ENCODE measurements around the gene MAP4K2. TPM values are rescaled to one million over a fixed set of nuclear protein-coding genes. Genes with fewer than 3 reads are reported as not detected.

MAP4K2 gene
- total and polyA plus RNA-seq, 9 of the 15 experiments (the other 6 are each of a cell fraction or from before 2014, with no cell fraction given): 0.13 to 14.5 (median 7.3) TPM

DNA sequence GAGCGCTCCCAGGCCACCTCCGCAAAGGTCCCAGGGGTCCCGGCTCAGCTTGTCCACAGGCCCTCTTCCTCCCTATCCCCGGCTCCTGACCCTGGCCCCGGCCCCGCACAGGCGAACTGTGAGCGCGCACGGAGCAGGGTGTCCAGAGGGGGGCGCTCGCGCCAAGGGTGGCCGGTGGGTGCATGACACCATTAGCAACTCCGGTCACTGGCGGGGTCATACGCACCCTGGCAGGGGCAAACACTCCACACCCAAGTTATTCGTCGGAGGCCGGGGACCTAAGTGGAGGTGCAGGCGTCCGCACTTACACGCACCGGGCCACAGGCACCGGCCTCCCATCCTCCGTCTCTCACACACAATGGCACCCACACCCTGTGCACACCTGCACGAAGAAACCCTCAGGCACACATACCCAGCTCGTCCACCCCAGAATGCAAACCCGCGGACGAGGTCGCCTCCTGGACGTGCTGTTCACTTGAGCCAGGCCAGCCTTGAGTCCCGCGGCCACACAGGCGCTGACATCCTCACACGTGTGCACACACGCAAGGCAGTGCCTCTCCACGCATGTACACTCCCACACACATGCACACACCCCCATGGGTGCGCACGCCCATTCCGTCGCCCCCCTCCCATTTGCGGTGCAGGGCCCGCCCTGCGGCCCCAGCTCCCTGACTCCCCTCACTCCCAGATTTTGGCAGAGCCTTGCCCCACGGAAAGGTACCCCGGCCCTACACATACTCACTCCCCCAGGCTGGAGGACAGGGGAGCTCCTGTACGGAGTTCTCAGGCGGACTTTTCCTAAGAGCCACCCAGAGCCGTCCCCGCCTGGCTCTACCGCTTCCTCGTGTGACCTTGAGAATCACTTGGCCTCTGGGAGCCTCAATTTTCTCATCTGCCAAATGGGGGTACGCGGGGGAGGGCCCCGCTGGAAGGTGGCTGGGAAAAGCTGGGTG, 59.1 kb downstream of the MAP4K2 start, which contains the start of gene RASGRP2 (continued):
- TF ChIP-seq, protein P1, sequence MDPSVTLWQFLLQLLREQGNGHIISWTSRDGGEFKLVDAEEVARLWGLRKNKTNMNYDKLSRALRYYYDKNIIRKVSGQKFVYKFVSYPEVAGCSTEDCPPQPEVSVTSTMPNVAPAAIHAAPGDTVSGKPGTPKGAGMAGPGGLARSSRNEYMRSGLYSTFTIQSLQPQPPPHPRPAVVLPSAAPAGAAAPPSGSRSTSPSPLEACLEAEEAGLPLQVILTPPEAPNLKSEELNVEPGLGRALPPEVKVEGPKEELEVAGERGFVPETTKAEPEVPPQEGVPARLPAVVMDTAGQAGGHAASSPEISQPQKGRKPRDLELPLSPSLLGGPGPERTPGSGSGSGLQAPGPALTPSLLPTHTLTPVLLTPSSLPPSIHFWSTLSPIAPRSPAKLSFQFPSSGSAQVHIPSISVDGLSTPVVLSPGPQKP (CRISPR knock-in tag; IDR thresholded peaks at IDR 0.05): no peak
- TF ChIP-seq CBX3 (IDR thresholded peaks at IDR 0.05; ENCODE audit: borderline replicate concordance in 1 of 2, low read length in 2 of 2) (0 out of 3 replicates have a peak, but pooled peaks of 1 of the 2 experiments have one; percentile 25), BHLHE40 (IDR thresholded peaks at IDR 0.05; ENCODE audit: low read length) (peak; percentile 37; the same call in 1 of the 2 replicates), ZNF133 (CRISPR knock-in tag; IDR thresholded peaks at IDR 0.05) (no peak), RCOR1 (IDR thresholded peaks at IDR 0.05; ENCODE audit: borderline replicate concordance in 1 of 2, low read depth in 2 of 2, low read length in 2 of 2) (peak in 1 of 2 experiments; percentile 87; a peak in 2 of 4 replicates), NRF1 (conservative IDR thresholded peaks at IDR 0.05 in 1 of 2, IDR thresholded peaks at IDR 0.05 in 1 of 2) (peak; percentile 51 to 66), FOXK1 (CRISPR knock-in tag; IDR thresholded peaks at IDR 0.05; ENCODE audit: borderline replicate concordance) (no peak), HDAC2 (IDR thresholded peaks at IDR 0.05) (peak; percentile 84), RHOXF2B (CRISPR knock-in tag; conservative IDR thresholded peaks at IDR 0.05) (no peak), ZNF408 (CRISPR knock-in tag; IDR thresholded peaks at IDR 0.05; ENCODE audit: low read depth) (no peak), ZC3H11A (IDR thresholded peaks at IDR 0.05; ENCODE audit: low read depth, low read length) (no peak), ELF2 (CRISPR knock-in tag; IDR thresholded peaks at IDR 0.05) (no peak), HLTF (IDR thresholded peaks at IDR 0.05) (0 out of 2 replicates have a peak, but pooled peaks have one; percentile 66), SMARCE1 (IDR thresholded peaks at IDR 0.05) (peak; percentile 61; the same call in 1 of the 2 replicates), CBFB (CRISPR knock-in tag; IDR thresholded peaks at IDR 0.05) (no peak), XRCC3 (IDR thresholded peaks at IDR 0.05) (no peak), LCOR (CRISPR knock-in tag; IDR thresholded peaks at IDR 0.05) (0 out of 2 replicates have a peak, but pooled peaks have one; percentile 25)
- TF ChIP-seq, protein P2, sequence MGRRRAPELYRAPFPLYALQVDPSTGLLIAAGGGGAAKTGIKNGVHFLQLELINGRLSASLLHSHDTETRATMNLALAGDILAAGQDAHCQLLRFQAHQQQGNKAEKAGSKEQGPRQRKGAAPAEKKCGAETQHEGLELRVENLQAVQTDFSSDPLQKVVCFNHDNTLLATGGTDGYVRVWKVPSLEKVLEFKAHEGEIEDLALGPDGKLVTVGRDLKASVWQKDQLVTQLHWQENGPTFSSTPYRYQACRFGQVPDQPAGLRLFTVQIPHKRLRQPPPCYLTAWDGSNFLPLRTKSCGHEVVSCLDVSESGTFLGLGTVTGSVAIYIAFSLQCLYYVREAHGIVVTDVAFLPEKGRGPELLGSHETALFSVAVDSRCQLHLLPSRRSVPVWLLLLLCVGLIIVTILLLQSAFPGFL (CRISPR knock-in tag; IDR thresholded peaks at IDR 0.05): no peak
- TF ChIP-seq, protein P3, sequence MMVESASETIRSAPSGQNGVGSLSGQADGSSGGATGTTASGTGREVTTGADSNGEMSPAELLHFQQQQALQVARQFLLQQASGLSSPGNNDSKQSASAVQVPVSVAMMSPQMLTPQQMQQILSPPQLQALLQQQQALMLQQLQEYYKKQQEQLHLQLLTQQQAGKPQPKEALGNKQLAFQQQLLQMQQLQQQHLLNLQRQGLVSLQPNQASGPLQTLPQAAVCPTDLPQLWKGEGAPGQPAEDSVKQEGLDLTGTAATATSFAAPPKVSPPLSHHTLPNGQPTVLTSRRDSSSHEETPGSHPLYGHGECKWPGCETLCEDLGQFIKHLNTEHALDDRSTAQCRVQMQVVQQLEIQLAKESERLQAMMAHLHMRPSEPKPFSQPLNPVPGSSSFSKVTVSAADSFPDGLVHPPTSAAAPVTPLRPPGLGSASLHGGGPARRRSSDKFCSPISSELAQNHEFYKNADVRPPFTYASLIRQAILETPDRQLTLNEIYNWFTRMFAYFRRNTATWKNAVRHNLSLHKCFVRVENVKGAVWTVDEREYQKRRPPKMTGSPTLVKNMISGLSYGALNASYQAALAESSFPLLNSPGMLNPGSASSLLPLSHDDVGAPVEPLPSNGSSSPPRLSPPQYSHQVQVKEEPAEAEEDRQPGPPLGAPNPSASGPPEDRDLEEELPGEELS (CRISPR knock-in tag; IDR thresholded peaks at IDR 0.05; ENCODE audit: borderline replicate concordance): no peak
- TF ChIP-seq, protein P4, sequence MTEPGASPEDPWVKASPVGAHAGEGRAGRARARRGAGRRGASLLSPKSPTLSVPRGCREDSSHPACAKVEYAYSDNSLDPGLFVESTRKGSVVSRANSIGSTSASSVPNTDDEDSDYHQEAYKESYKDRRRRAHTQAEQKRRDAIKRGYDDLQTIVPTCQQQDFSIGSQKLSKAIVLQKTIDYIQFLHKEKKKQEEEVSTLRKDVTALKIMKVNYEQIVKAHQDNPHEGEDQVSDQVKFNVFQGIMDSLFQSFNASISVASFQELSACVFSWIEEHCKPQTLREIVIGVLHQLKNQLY (CRISPR knock-in tag; conservative IDR thresholded peaks at IDR 0.05): no peak

Measured in K562 (cell line).